Neuronal stem cell (in vitro differentiated cells): ENCODE measurements around the gene TPSG1.

ENCODE experiments used
- DNase-seq: peaks from one replicate; pipeline ENCODE4 v3.0.0-alpha.2; 2013; ENCODE audit warnings: low spot score
- H2AFZ ChIP-seq: one replicate; pipeline ENCODE4 v1.6.1; 2013; ENCODE audit warnings: mild to moderate bottlenecking, low read length, inconsistent platforms
- H2AK5ac ChIP-seq: 2 replicates; pipeline ENCODE4 v1.6.1; 2013; ENCODE audit warnings: low read depth, mild to moderate bottlenecking, inconsistent platforms, low read length, moderate library complexity, mixed read lengths
- H2BK120ac ChIP-seq: 2 replicates; pipeline ENCODE4 v1.6.1; 2013; ENCODE audit warnings: low read depth, mild to moderate bottlenecking, inconsistent platforms, low read length, moderate library complexity, mixed read lengths
- H2BK12ac ChIP-seq: one replicate; pipeline ENCODE4 v1.6.1; 2013; ENCODE audit warnings: low read length, inconsistent platforms
- H2BK15ac ChIP-seq: 2 replicates; pipeline ENCODE4 v1.6.1; 2013; ENCODE audit warnings: mild to moderate bottlenecking, low read length, inconsistent platforms, mixed read lengths
- H2BK5ac ChIP-seq: one replicate; pipeline ENCODE4 v1.6.1; 2013; ENCODE audit warnings: inconsistent platforms, mild to moderate bottlenecking, low read length, moderate library complexity
- H3K14ac ChIP-seq: one replicate; pipeline ENCODE4 v1.6.1; 2013; ENCODE audit warnings: low read length, inconsistent platforms
- H3K18ac ChIP-seq: 2 replicates; pipeline ENCODE4 v1.6.1; 2013; ENCODE audit warnings: low read length, inconsistent platforms
- H3K23ac ChIP-seq: 2 replicates; pipeline ENCODE4 v1.6.1; 2013; ENCODE audit warnings: low read depth, mild to moderate bottlenecking, mixed read lengths, low read length, inconsistent platforms; ENCODE audit not compliant: poor library complexity
- H3K27ac ChIP-seq: replicated peaks from 3 replicates; pipeline ENCODE4 v1.5.1; 2013; ENCODE audit warnings: low read length, inconsistent platforms
- H3K27me3 ChIP-seq, 3 experiments: 2 replicates each; pipeline ENCODE4 v1.6.1; 2013; ENCODE audit warnings: low read length in 3 of 3, mild to moderate bottlenecking in 2 of 3, inconsistent platforms in 1 of 3, low read depth in 1 of 3, mixed read lengths in 1 of 3, moderate library complexity in 1 of 3; ENCODE audit not compliant: control insufficient read depth in 3 of 3, insufficient read depth in 3 of 3
- H3K36me3 ChIP-seq, 2 donors: replicated peaks in 1 of 2; 2 replicates each; pipeline ENCODE4 v1.6.1; 2013; ENCODE audit warnings: low read length in 2 of 2; ENCODE audit not compliant: control insufficient read depth in 2 of 2, insufficient read depth in 2 of 2
- H3K4ac ChIP-seq: 2 replicates; pipeline ENCODE4 v1.6.1; 2013; ENCODE audit warnings: inconsistent platforms, mild to moderate bottlenecking, low read length, moderate library complexity
- H3K4me1 ChIP-seq, 2 donors: 1 replicate in 1 of 2; 2 replicates in 1 of 2; pipeline ENCODE4 v1.6.1; 2013; ENCODE audit warnings: low read length in 2 of 2, low read depth in 1 of 2; ENCODE audit not compliant: control insufficient read depth in 2 of 2, insufficient read depth in 1 of 2
- H3K4me2 ChIP-seq: one replicate; pipeline ENCODE4 v1.6.1; 2013; ENCODE audit warnings: mild to moderate bottlenecking, low read length, inconsistent platforms; ENCODE audit not compliant: insufficient read depth, poor library complexity, severe bottlenecking
- H3K4me3 ChIP-seq, 2 donors: 2 replicates each; pipeline ENCODE4 v1.5.1; 2013; ENCODE audit warnings: low read length in 2 of 2, mild to moderate bottlenecking in 2 of 2, inconsistent platforms in 1 of 2, moderate library complexity in 1 of 2
- H3K79me1 ChIP-seq: one replicate; pipeline ENCODE4 v1.6.1; 2013; ENCODE audit warnings: low read depth, mild to moderate bottlenecking, inconsistent platforms, low read length, moderate library complexity
- H3K9ac ChIP-seq: one replicate; pipeline ENCODE4 v1.6.1; 2013; ENCODE audit warnings: mild to moderate bottlenecking, low read depth, low read length, inconsistent platforms; ENCODE audit not compliant: poor library complexity
- H3K9me3 ChIP-seq, 2 donors: replicated peaks in 1 of 2; 2 replicates each; pipeline versions ENCODE3 to v1.6.1; 2013; ENCODE audit warnings: low read length in 2 of 2, mild to moderate bottlenecking in 2 of 2, inconsistent platforms in 1 of 2, low read depth in 1 of 2, mixed read lengths in 1 of 2, moderate library complexity in 1 of 2; ENCODE audit not compliant: control insufficient read depth in 2 of 2, insufficient read depth in 1 of 2
- H4K8ac ChIP-seq: one replicate; pipeline ENCODE4 v1.6.1; 2013; ENCODE audit warnings: low read depth, mild to moderate bottlenecking, inconsistent platforms, low read length, moderate library complexity
- H4K91ac ChIP-seq: one replicate; pipeline ENCODE4 v1.6.1; 2013; ENCODE audit warnings: low read length, low read depth, mild to moderate bottlenecking, inconsistent platforms; ENCODE audit not compliant: poor library complexity
- WGBS, 2 donors: extraction: QIAGEN DNeasy Blood & Tissue Kit; methylation state at CpG; one replicate each; pipeline ENCODE4 v1.1.7; 2013; ENCODE audit warnings: missing lambda C conversion rate in 2 of 2, mixed read lengths in 1 of 2; ENCODE audit not compliant: insufficient read length in 2 of 2, insufficient replicate concordance in 1 of 2; ENCODE audit errors: extremely low coverage in 2 of 2; 5-methylcytosine and 5-hydroxymethylcytosine counted together

Gene TPSG1

DNA sequence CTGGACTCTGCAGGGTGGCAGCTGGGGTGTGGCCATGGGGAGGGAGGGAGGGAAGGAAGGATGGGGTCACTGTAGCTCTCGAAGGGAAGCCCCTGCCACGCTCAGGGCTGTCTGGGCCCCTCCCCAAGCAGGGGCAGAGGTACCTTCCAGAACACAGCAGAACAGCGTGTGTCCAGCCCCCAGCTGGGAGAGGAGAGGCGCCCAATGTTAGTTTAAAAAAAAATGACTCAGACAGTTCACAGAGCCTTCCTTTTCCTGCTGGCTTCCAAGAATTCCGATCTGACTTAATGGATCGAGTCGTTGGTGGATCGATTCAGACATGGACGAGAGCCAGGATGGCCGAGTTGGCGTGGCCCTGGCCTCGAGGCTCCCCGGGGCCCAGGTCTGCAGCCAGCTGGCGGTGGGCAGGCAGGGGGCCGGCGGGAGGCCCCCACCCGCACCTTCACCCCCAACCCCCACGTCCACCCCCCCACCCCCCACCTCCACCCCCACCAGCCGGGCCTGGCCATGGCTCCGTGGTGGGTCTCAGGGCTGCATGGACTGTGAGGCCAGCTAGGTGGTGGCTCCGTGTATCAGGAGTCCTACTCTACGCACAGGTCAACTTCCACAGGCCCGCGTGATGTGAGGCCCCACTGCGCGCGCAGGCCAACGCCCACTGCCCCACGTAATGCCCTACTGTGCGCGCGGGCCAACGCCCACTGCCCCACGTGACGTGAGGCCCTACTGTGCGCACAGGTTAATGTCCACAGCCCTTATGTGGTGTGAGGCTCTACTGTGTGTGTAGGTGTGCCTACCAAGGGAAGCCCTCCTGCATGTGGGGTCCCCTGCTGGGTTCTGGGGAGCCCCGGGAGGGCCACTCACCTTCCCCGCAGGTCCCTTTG is 50.4 kb downstream of the TPSG1 start:
- H3K79me1 ChIP-seq = peaks cover 15% of the 10 kb centered on the region

DNA sequence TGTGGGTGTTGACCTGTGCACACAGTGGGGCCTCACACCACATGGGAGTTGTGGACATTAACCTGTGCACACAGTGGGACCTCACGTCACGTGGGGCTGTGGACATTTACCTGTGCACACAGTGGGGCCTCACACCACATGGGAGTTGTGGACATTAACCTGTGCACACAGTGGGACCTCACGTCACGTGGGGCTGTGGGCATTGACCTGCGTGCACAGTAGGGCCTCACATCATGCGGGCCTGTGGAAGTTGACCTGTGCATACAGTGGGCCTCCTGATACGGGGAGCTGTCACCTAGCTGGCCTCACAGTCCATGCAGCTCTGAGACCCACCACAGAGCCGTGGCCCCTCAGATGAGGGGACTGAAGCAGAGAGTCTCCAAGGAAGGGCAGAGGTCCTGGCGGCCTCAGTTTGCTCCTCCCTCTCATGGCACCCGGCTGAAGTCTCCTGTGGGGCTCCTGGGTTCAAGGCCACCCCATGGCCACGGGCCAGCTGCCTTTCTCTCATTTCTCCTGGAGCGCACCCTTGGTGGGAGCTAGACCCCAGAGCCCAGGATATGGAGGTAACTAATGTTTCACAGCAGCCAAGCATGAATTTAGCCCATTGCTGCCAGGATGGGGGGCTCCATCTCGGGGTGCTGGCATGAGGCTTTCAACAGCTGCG is 51.1 kb downstream of the TPSG1 start:
- Histone ChIP-seq H2BK120ac (no peak overlapping the region), H3K9ac (no peak overlapping the region), H3K23ac (no peak overlapping the region), H3K36me3 (peaks cover 0 to 2% of the 10 kb centered on the region in 2 donors), H4K91ac (no peak overlapping the region), H2AK5ac (no peak overlapping the region), H3K4me2 (no peak overlapping the region), H2BK12ac (no peak overlapping the region), H3K79me1 (peaks cover 13% of the 10 kb centered on the region), H3K4me3 (no peak overlapping the region), H3K18ac (peak overlapping the region; percentile 71), H2BK5ac (no peak overlapping the region), H3K4ac (no peak overlapping the region), H2AFZ (no peak overlapping the region), H3K9me3 (no peaks in the 10 kb centered on the region), H3K4me1 (peaks cover 12 to 16% of the 10 kb centered on the region in 2 donors), H3K14ac (no peak overlapping the region), H3K27me3 (no peaks in the 10 kb centered on the region), H2BK15ac (no peak overlapping the region), H4K8ac (no peak overlapping the region), H3K27ac (no peak overlapping the region)
- WGBS, 2 donors = no CpG with 5 or more reads among the region's 14 CpGs
- DNase-seq = no peak

More for the DNA sequence above, 50.4 kb downstream of the TPSG1 start:
- H3K36me3 ChIP-seq = peaks cover 0 to 2% of the 10 kb centered on the region in 2 donors
- H3K4ac ChIP-seq = no peak overlapping the region
- H3K27me3 ChIP-seq = no peaks in the 10 kb centered on the region
- no peak overlapping the region for H3K27ac ChIP-seq
- no peak overlapping the region for H2BK120ac ChIP-seq
- H3K23ac ChIP-seq = peak overlapping the region; percentile 85
- H4K8ac ChIP-seq = no peak overlapping the region
- peak overlapping the region; percentile 52 for H3K18ac ChIP-seq
- WGBS, 2 donors = no CpG with 5 or more reads among the region's 38 CpGs
- peak overlapping the region; percentile 82 for H3K14ac ChIP-seq
- H3K9me3 ChIP-seq = no peaks in the 10 kb centered on the region
- H3K9ac ChIP-seq = no peak overlapping the region
- no peak for DNase-seq
- no peak overlapping the region for H3K4me2 ChIP-seq
- no peak overlapping the region for H2AFZ ChIP-seq
- no peak overlapping the region for H2AK5ac ChIP-seq
- peak overlapping the region; percentile 88 for H2BK12ac ChIP-seq
- H3K4me3 ChIP-seq = no peak overlapping the region
- H2BK15ac ChIP-seq = no peak overlapping the region
- H4K91ac ChIP-seq = no peak overlapping the region
- H2BK5ac ChIP-seq = no peak overlapping the region
- H3K4me1 ChIP-seq = peaks cover 8 to 9% of the 10 kb centered on the region in 2 donors

DNA sequence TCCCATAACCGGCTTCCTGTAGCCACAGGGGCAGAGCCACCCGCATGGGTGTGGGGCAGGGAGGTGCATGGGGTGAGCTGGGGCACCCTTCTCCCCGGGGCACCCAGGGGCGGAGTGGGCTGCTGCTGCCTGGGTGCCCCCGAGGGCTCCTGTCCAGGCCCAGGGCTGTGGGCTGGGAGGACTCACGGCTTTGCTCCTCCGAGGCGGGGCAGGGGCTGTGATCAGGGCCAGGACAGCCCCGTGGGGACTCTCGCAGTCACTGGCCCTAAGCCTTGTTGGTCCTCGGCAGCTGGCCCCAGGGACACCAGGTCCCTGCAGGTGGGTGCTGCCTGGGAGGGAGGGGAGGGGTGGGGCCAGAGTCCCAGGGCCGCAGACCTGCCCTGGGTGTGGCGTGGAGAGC is 52.4 kb downstream of the TPSG1 start:
- Histone ChIP-seq H3K79me1 (peaks cover 17% of the 10 kb centered on the region), H3K4ac (no peak overlapping the region), H2BK15ac (no peak overlapping the region), H3K9me3 (no peaks in the 10 kb centered on the region), H2BK120ac (no peak overlapping the region), H3K4me3 (no peak overlapping the region), H4K8ac (no peak overlapping the region), H3K27me3 (no peaks in the 10 kb centered on the region), H2BK12ac (no peak overlapping the region), H3K9ac (no peak overlapping the region), H3K36me3 (peaks cover 0 to 2% of the 10 kb centered on the region in 2 donors), H2AK5ac (peak overlapping the region; percentile 35), H3K27ac (no peak overlapping the region), H4K91ac (no peak overlapping the region), H3K14ac (no peak overlapping the region), H2BK5ac (no peak overlapping the region), H3K18ac (no peak overlapping the region), H3K4me2 (no peak overlapping the region), H2AFZ (no peak overlapping the region), H3K4me1 (peaks cover 13 to 19% of the 10 kb centered on the region in 2 donors), H3K23ac (no peak overlapping the region)
- no CpG with 5 or more reads among the region's 13 CpGs for WGBS, 2 donors
- DNase-seq = no peak

DNA sequence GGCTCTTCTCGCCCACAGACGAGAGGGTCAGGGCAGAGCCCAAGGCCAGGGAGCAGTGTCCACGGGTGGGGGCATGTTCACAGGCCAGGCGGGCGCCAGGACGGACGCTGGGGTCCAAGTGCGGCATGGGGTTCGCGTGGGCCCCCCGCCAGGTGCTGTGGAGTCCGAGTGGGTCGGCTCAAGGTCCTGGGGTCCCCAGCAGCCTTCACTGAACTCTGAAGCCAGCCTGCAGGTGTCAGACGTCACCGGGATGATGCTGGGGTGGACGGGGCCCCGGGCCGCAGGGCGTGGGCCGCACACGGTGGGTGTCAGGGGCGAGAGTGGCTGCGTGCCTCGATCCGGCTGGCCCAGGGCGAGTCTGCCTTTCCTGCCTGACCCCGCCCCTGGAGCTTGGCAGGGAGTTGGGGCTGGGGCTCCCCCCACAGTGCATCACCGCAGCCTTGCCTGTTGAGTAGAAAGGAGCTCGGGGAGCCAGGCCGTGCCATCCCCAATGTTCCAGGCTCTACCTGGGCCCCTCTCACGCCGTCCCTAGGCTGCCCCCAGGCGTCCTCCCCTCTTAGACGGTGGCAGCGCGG is 53.1 kb downstream of the TPSG1 start:
- Histone ChIP-seq H3K14ac (no peak overlapping the region), H3K4ac (no peak overlapping the region), H2BK120ac (no peak overlapping the region), H3K4me3 (no peak overlapping the region), H3K27ac (no peak overlapping the region), H3K4me1 (peaks cover 15 to 20% of the 10 kb centered on the region in 2 donors), H2BK12ac (no peak overlapping the region), H3K27me3 (no peaks in the 10 kb centered on the region), H4K8ac (peak overlapping the region; percentile 3), H3K4me2 (no peak overlapping the region), H3K9ac (no peak overlapping the region), H3K9me3 (peaks cover 0 to under 1% of the 10 kb centered on the region in 2 donors), H3K79me1 (peaks cover 17% of the 10 kb centered on the region), H3K18ac (no peak overlapping the region), H3K36me3 (peaks cover 0 to 2% of the 10 kb centered on the region in 2 donors), H4K91ac (no peak overlapping the region), H2BK15ac (no peak overlapping the region), H2BK5ac (no peak overlapping the region), H3K23ac (peak overlapping the region; percentile 25), H2AK5ac (peak overlapping the region; percentile 70), H2AFZ (no peak overlapping the region)
- no peak for DNase-seq
- no CpG with 5 or more reads among the region's 36 CpGs for WGBS, 2 donors
